Gastrocnemius medialis (tissue), 4 donors: Measurements from ENCODE around the gene CORO6.

Experiments used
- CTCF ChIP-seq, 5 experiments: fragments of 450-650 bp in 3 of 5; fragments of 200-600 bp in 2 of 5; sonication (generic) in 2 of 5; IDR thresholded peaks in 4 of 5; conservative IDR thresholded peaks in 1 of 5; 1 replicate in 4 of 5; 2 replicates in 1 of 5; pipeline ENCODE4 v1.5.1; 2016 to 2019; ENCODE audit warnings: antibody characterized with exemption in 5 of 5, mild to moderate bottlenecking in 3 of 5, moderate library complexity in 3 of 5
- POLR2A ChIP-seq, 2 donors: fragments of 450-650 bp; IDR thresholded peaks; one replicate each; pipeline ENCODE4 v1.6.1; 2017; ENCODE audit warnings: antibody characterized with exemption in 2 of 2, mild to moderate bottlenecking in 2 of 2, moderate library complexity in 2 of 2

GRCh38 chr17:29591737-29592608, 30.7 kb downstream of the CORO6 start:
- peak; percentile 95 to 99 (median 98) for TF ChIP-seq CTCF (IDR thresholded peaks at IDR 0.05 in 4 of 5, conservative IDR thresholded peaks at IDR 0.05 in 1 of 5)
- TF ChIP-seq POLR2A (IDR thresholded peaks at IDR 0.05) = no peak
